Activated T-cell treated with anti-CD3 and anti-CD28 coated beads for 24 hours (primary cell): ENCODE data around the gene ITPKB.

Source experiments
- DNase-seq: peaks from one replicate; pipeline ENCODE4 v3.0.0-alpha.2; 2020; ENCODE audit warnings: low read depth

Gene ITPKB

GRCh38 chr1:226685196-226685820, 53.8 kb downstream of the ITPKB start:
- no peak for DNase-seq

GRCh38 chr1:226684026-226684425, 55.1 kb downstream of the ITPKB start:
- DNase-seq, result no peak

GRCh38 chr1:226682871-226683814, 55.9 kb downstream of the ITPKB start:
- no peak for DNase-seq

- DNase-seq, result no peak
These were observed 57.2 kb downstream of the ITPKB start for GRCh38 chr1:226681652-226682493.

DNA sequence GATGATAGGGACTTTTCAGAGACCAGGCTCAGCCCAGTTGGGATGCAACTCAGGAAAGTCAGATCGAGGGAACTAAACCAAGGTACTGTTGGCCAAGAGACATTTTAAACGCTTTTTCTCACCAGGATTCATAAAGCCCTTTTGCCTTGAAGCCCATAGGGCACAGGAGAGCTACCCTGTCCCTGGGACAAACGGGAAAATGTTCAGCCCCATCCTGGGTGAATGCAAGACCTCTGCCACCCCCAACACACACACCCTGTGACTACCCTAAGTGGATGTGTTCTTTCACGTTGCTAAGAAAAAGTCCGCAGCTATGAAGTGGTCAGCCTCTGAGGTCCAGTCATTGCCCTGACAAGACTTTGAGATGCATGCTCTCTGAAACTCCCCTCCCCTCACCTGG, 58.4 kb downstream of the ITPKB start:
- no peak for DNase-seq

DNA sequence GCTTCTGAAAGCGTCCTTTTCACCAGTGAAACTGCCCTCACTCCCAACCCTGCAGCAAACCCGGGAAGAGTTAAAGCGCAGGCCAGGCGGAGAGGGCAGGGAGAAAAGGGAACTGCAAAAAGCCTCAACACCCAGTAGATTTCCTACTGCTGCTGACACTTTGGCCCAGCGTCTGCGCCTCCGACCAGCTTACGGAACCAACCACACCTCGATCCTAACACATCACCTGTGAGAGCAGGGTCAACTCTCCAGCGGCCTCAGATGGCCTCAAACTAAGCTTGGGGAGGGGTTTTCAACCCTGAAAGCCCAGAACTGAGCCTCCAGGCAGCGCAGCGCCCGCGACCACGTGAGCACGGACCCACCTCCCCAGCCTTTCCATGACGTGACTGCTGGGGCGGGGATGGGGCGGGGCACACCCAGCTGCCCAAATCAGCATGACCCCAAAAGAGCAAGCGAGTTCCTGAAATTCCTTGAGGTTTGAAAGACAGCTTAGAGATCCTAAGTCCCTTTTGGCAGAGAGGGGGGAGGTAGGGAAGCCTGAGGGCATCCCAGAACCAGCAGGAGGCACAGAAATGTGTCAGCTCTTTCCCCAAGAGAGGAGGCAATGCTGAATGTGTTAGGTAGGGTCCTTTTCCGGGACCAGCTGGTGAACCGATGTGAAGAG, 59.1 kb downstream of the ITPKB start:
- peak; percentile 73 for DNase-seq

GRCh38 chr1:226679262-226679661, 59.8 kb downstream of the ITPKB start:
- no peak for DNase-seq

- DNase-seq, result no peak
These were observed 60.4 kb downstream of the ITPKB start for GRCh38 chr1:226678701-226679100.

DNA sequence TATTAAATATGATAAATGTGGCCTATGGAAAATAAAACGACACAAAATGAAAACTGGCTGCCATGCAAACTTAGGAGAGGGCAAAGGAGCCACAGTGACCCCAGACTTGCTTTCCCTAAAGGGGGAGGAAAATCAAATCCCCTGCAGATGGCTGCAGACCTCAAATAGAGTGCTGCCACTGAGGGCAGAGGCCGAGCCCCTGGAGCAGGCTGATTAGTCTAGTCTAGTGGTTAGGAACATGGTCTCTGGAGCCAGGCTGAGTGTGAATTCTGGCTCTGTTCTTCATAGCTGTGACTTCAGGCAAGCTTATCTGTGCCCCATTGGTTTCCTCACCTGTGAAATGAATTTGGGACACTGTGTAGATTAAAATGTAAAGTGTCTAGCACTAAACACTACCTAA, 60.8 kb downstream of the ITPKB start:
- DNase-seq, result no peak

- no peak for DNase-seq
These were observed 61.8 kb downstream of the ITPKB start for GRCh38 chr1:226677027-226678020.

GRCh38 chr1:226676381-226676780, 62.7 kb downstream of the ITPKB start:
- DNase-seq, result no peak

DNA sequence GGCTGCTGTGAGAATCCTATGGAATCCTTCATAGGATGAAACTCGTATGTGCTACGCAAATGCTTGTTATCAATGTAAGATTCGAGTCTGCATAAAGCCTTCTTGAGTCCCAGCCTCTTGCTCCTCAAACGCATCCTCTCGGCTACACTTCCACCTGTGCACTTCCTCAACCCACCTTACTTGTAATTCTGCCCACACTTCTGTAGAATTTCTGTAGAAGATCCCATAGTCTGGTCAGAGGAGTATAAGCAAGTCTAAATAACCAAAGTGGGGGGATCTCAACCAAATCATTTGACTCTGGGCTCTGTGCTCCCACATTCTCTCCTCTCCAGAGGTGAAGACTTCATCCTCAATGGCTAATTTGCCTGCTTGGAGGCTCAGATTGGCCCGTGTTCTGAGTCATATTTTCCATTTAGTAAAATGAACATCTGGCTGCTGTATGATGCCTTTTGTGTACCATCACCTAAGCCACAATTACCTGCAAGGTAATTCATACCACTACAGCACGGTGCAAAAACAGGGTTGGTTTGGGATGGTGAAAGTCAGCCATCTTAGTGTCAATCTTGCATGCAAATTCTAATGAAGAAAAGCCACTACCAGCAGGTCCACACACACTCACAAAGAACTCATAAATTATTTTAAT, 63.2 kb downstream of the ITPKB start:
- DNase-seq, result no peak

DNA sequence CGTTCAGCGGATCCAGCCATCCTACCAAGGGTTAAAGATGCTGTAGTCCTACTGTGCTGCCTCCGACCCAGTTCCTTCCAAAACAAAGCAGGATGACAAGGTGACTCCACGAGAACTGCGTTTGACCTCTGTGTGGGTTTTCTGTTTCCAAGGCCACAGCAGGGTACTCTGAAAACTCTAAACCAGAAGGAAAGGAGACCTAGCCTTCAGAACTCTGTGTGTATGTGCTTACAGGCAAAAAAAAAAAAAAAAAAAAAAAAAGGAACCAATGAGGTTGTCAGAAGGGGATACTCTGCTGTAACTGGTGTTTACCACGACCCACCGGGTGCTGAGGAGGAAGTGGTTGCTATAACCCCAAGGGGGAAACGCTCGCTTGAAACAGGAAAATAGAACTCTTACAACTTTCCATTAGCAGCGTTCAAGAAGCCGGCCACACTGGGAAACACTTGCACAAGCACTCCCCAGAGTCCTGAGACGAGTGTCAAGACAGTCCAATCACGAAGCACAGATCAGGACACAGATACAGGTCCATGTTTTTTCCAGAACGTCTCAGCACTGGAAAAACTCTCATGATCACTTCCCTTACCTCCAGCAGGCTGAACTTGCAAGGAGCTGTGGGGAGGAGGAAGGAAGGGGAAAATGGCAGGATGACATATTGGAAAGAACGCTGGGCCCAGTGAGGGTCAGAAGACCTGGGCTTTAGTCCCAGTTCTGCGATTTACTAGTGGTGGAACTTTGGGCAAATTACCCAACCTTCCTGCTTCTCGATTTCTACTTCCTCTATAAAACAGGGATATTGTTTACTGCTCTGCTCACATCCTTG, 64.0 kb downstream of the ITPKB start:
- peak; percentile 59 for DNase-seq

- no peak for DNase-seq
These were observed 66.7 kb downstream of the ITPKB start for GRCh38 chr1:226672339-226672762.

DNA sequence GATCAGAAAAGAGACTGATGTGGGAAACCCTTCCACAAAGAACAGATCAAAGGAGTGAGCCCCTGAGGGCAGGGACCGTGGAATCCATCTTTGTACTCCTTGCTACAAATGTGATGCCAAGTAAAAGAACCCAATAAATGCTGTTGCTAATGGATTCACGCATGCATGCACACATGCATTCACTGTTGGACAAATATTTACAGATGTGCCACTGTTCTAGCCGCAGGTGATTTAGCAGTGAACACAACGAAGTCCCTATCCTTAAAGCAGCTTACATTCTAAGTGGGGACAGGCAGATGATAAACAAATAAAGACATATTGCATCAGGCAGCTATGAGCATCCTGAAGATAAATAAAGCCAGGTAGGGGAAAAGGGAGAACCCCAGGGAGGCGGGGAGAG, 67.8 kb downstream of the ITPKB start:
- DNase-seq, result no peak

DNA sequence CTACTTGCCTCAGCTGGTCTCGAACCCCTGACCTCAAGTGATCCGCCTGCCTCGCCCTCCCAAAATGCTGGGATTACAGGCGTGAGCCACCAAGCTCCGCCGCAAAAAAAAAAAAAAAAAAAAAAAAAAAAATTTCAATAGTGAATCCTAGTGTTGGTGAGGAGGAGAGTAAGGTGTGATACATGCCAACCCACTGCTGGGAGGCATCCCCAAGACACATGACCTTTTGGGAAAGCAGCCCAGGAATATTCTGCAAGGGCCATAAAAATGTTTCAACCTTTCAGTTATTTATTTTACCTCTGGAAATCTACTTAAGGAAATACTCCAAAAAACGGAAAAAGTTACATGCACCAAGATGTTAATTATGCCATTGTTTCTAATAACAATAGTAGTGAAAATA, 69.0 kb downstream of the ITPKB start:
- DNase-seq, result no peak

GRCh38 chr1:226668173-226668560, 70.9 kb downstream of the ITPKB start:
- DNase-seq, result no peak

- DNase-seq, result no peak
These were observed 72.4 kb downstream of the ITPKB start for GRCh38 chr1:226666692-226667091.

GRCh38 chr1:226666164-226666506, 72.9 kb downstream of the ITPKB start:
- DNase-seq, result no peak
